Right lobe of liver (tissue), 6 donors: ENCODE results near the gene PDCL3. TPM values are rescaled to one million over a fixed set of nuclear protein-coding genes. Genes with fewer than 3 reads are reported as not detected.

Experiments
- ATAC-seq, 4 donors: fragments of 200-7000 bp; cut with Tn5 transposase; one replicate each; pipeline ENCODE4 v1.9.1; 2020; ENCODE audit warnings: mild to moderate bottlenecking in 4 of 4, moderate library complexity in 4 of 4
- DNase-seq, 3 donors: peaks; one replicate each; pipeline ENCODE4 v3.0.0-alpha.2; 2020
- H3K27ac ChIP-seq, 3 donors: fragments of 200-600 bp; one replicate each; pipeline ENCODE4 v1.8.0; 2022
- H3K27me3 ChIP-seq, 2 donors: fragments of 200-600 bp; one replicate each; pipeline ENCODE4 v1.8.0; 2022
- H3K36me3 ChIP-seq, 4 donors: fragments of 200-600 bp; sonication (generic) in 1 of 4; one replicate each; pipeline versions ENCODE4 v1.5.1 to v1.8.0; 2017 to 2022; ENCODE audit warnings: control low read depth in 1 of 4
- H3K4me1 ChIP-seq, 4 donors: fragments of 200-600 bp; sonication (generic) in 1 of 4; one replicate each; pipeline versions ENCODE4 v1.5.1 to v1.8.0; 2017 to 2022; ENCODE audit warnings: control low read depth in 1 of 4
- H3K4me3 ChIP-seq, 3 donors: fragments of 200-600 bp; one replicate each; pipeline ENCODE4 v1.8.0; 2022
- H3K9me3 ChIP-seq, 4 donors: fragments of 200-600 bp; sonication (generic) in 1 of 4; one replicate each; pipeline versions ENCODE4 v1.5.1 to v1.8.0; 2017 to 2022; ENCODE audit warnings: control low read depth in 1 of 4
- CTCF ChIP-seq, 4 donors: fragments of 200-600 bp in 3 of 4; fragments of 450-650 bp in 1 of 4; IDR thresholded peaks; one replicate each; pipeline versions ENCODE4 v1.5.1 to v1.8.0; 2016 to 2022; ENCODE audit warnings: antibody characterized with exemption in 4 of 4, mild to moderate bottlenecking in 2 of 4
- POLR2A ChIP-seq: fragments of 450-650 bp; IDR thresholded peaks from one replicate; pipeline ENCODE4 v1.6.1; 2017; ENCODE audit warnings: antibody characterized with exemption, mild to moderate bottlenecking
- WGBS: methylation state at CpG from one replicate; pipeline ENCODE4 v1.1.6; 2018; ENCODE audit warnings: low coverage, low lambda C conversion rate; ENCODE audit not compliant: insufficient coverage; ENCODE audit errors: missing lambda C conversion rate; 5-methylcytosine and 5-hydroxymethylcytosine counted together
- intact Hi-C, 2 donors: fragments of 100-400 bp; cut with DNase I; formaldehyde crosslinking; loops; one replicate each; pipeline versions ENCODE4 v1.11.2 to v1.14.1; 2022
- total RNA-seq, 6 experiments: library from RNA; depleted of rRNA in 2 of 6; stranded (reverse); fragments of >200 nt in 2 of 6; fragmentation: NEBNext Ultra II Directional in 3 of 6; extraction: Animal tissue kit (Norgen Biotek cat#: 25700) in 3 of 6; gene quantifications; one replicate each; pipeline versions ENCODE4 v1.1.0 to v1.2.4, GENCODE V29; 2016 to 2023
- donor health status: DM: no; HTN: yes; CAD: no.
- donor health status: DM: no; HTN: no; CAD: no.
- donor health status: DM: no; HTN: no; CAD: no.
- donor health status: DM: no; HTN: yes; CAD: no.
- donor health status: DM: no; HTN: yes; CAD: no.

The PDCL3 gene
- total RNA-seq, 6 experiments from 2014 or later: 5.2 to 8.4 (median 7.0) TPM

GRCh38 chr2:100541404-100541803, 21.4 kb upstream of the PDCL3 start:
- no peak for ATAC-seq
- intact Hi-C loops: no loop called here
- 36% methylated on average over 3 of the region's 3 CpGs for WGBS

GRCh38 chr2:100542418-100542817, 20.4 kb upstream of the PDCL3 start:
- DNase-seq (no peak), ATAC-seq (no peak)
- H3K27ac ChIP-seq: no peak overlapping the region
- no peak overlapping the region for H3K4me3 ChIP-seq
- no peaks in the 10 kb centered on the region for H3K9me3 ChIP-seq
- WGBS: 85% methylated on average over 6 of the region's 6 CpGs
- H3K36me3 ChIP-seq: no peaks in the 10 kb centered on the region
- TF ChIP-seq CTCF (IDR thresholded peaks at IDR 0.05) (no peak), POLR2A (no peak)
- intact Hi-C loops: no loop called here
- no peaks in the 10 kb centered on the region for H3K27me3 ChIP-seq
- H3K4me1 ChIP-seq: no peaks in the 10 kb centered on the region

More at GRCh38 chr2:100541404-100541803, 21.4 kb upstream of the PDCL3 start:
- TF ChIP-seq CTCF (IDR thresholded peaks at IDR 0.05) (no peak), POLR2A (no peak)
- H3K27ac ChIP-seq: no peak overlapping the region
- no peak for DNase-seq
- H3K4me3 ChIP-seq: no peak overlapping the region
- H3K4me1 ChIP-seq: no peaks in the 10 kb centered on the region
- H3K9me3 ChIP-seq: no peaks in the 10 kb centered on the region
- no peaks in the 10 kb centered on the region for H3K27me3 ChIP-seq
- no peaks in the 10 kb centered on the region for H3K36me3 ChIP-seq

GRCh38 chr2:100544911-100545596, 17.7 kb upstream of the PDCL3 start:
- no peak for TF ChIP-seq CTCF (IDR thresholded peaks at IDR 0.05)
- no peak for TF ChIP-seq POLR2A
- intact Hi-C loops: no loop called here
- no peaks in the 10 kb centered on the region for H3K9me3 ChIP-seq
- H3K27me3 ChIP-seq: no peaks in the 10 kb centered on the region
- ATAC-seq (no peak), DNase-seq (no peak)
- H3K36me3 ChIP-seq: no peaks in the 10 kb centered on the region
- H3K4me3 ChIP-seq: no peak overlapping the region
- H3K4me1 ChIP-seq: no peaks in the 10 kb centered on the region
- WGBS: 64% methylated on average over 7 of the region's 7 CpGs
- H3K27ac ChIP-seq: no peak overlapping the region

GRCh38 chr2:100546469-100546868, 16.3 kb upstream of the PDCL3 start:
- H3K27ac ChIP-seq: no peak overlapping the region
- H3K27me3 ChIP-seq: no peaks in the 10 kb centered on the region
- 61% methylated on average over 4 of the region's 4 CpGs for WGBS
- H3K4me3 ChIP-seq: no peak overlapping the region
- no peaks in the 10 kb centered on the region for H3K9me3 ChIP-seq
- H3K4me1 ChIP-seq: no peaks in the 10 kb centered on the region
- intact Hi-C loops: no loop called here
- TF ChIP-seq POLR2A: no peak
- no peak for TF ChIP-seq CTCF (IDR thresholded peaks at IDR 0.05)
- H3K36me3 ChIP-seq: no peaks in the 10 kb centered on the region
- no peak for ATAC-seq
- no peak for DNase-seq

- DNase-seq (no peak), ATAC-seq (no peak)
- TF ChIP-seq CTCF (IDR thresholded peaks at IDR 0.05) (no peak), POLR2A (no peak)
- no peak overlapping the region for H3K27ac ChIP-seq
- no peaks in the 10 kb centered on the region for H3K27me3 ChIP-seq
- no peaks in the 10 kb centered on the region for H3K36me3 ChIP-seq
- intact Hi-C loops: no loop called here
- H3K4me1 ChIP-seq: no peaks in the 10 kb centered on the region
- 100% methylated on average over 1 of the region's 1 CpG for WGBS
- no peaks in the 10 kb centered on the region for H3K9me3 ChIP-seq
- no peak overlapping the region for H3K4me3 ChIP-seq
Measured at GRCh38 chr2:100548771-100549170, 14.0 kb upstream of the PDCL3 start.
